Parathyroid adenoma (tissue), 2 donors: Measurements from ENCODE around the gene C20orf141.
A peak's percentile ranks its signal among the peaks of the same experiment; 100 is the strongest.

Source experiments
- H2AFZ ChIP-seq: fragments of 300-600 bp; sonication (generic); one replicate; pipeline ENCODE4 v1.7.0; 2017; ENCODE audit warnings: antibody characterized with exemption, mild to moderate bottlenecking
- H3K27ac ChIP-seq: fragments of 300-600 bp; sonication (generic); one replicate; pipeline ENCODE4 v1.7.0; 2017
- H3K27me3 ChIP-seq: fragments of 300-600 bp; sonication (generic); one replicate; pipeline ENCODE4 v1.7.0; 2017; ENCODE audit warnings: low read length; ENCODE audit not compliant: control insufficient read depth, insufficient read depth
- H3K36me3 ChIP-seq: fragments of 300-600 bp; sonication (generic); one replicate; pipeline ENCODE4 v1.7.0; 2017; ENCODE audit warnings: low read length; ENCODE audit not compliant: control insufficient read depth, insufficient read depth
- H3K4me1 ChIP-seq: fragments of 300-600 bp; sonication (generic); one replicate; pipeline ENCODE4 v1.7.0; 2017; ENCODE audit warnings: control low read depth
- H3K4me2 ChIP-seq: fragments of 300-600 bp; sonication (generic); one replicate; pipeline ENCODE4 v1.7.0; 2017; ENCODE audit warnings: low read length
- H3K4me3 ChIP-seq: fragments of 300-600 bp; sonication (generic); one replicate; pipeline ENCODE4 v1.7.0; 2017; ENCODE audit warnings: low read depth, low read length
- H3K79me2 ChIP-seq: fragments of 300-600 bp; sonication (generic); one replicate; pipeline ENCODE4 v1.7.0; 2017; ENCODE audit warnings: control low read depth
- H3K9ac ChIP-seq: fragments of 300-600 bp; sonication (generic); one replicate; pipeline ENCODE4 v1.7.0; 2017; ENCODE audit warnings: mild to moderate bottlenecking
- H3K9me3 ChIP-seq: fragments of 300-600 bp; sonication (generic); one replicate; pipeline ENCODE4 v1.7.0; 2017; ENCODE audit warnings: low read length; ENCODE audit not compliant: control insufficient read depth
- TF ChIP-seq, protein P1 (sequence below): fragments of 300-600 bp; sonication (generic); IDR thresholded peaks from one replicate; pipeline ENCODE4 v1.7.0; 2017; ENCODE audit warnings: antibody characterized with exemption, mild to moderate bottlenecking
- donor health status: primary hyperparathyroidism.

The C20orf141 gene

GRCh38 chr20:2840967-2841531, 26.3 kb downstream of the C20orf141 start:
- H3K79me2 ChIP-seq: peaks cover 6% of the 10 kb centered on the region
- peak overlapping the region; percentile 64 for H3K4me3 ChIP-seq
- TF ChIP-seq, protein P1, sequence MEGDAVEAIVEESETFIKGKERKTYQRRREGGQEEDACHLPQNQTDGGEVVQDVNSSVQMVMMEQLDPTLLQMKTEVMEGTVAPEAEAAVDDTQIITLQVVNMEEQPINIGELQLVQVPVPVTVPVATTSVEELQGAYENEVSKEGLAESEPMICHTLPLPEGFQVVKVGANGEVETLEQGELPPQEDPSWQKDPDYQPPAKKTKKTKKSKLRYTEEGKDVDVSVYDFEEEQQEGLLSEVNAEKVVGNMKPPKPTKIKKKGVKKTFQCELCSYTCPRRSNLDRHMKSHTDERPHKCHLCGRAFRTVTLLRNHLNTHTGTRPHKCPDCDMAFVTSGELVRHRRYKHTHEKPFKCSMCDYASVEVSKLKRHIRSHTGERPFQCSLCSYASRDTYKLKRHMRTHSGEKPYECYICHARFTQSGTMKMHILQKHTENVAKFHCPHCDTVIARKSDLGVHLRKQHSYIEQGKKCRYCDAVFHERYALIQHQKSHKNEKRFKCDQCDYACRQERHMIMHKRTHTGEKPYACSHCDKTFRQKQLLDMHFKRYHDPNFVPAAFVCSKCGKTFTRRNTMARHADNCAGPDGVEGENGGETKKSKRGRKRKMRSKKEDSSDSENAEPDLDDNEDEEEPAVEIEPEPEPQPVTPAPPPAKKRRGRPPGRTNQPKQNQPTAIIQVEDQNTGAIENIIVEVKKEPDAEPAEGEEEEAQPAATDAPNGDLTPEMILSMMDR: no peak
- peaks cover 5% of the 10 kb centered on the region for H3K4me1 ChIP-seq
- no peaks in the 10 kb centered on the region for H3K36me3 ChIP-seq
- H3K9ac ChIP-seq: peak overlapping the region; percentile 64
- H3K4me2 ChIP-seq: peak overlapping the region; percentile 99
- peak overlapping the region; percentile 88 for H3K27ac ChIP-seq
- H3K27me3 ChIP-seq: no peaks in the 10 kb centered on the region
- peak overlapping the region; percentile 100 for H2AFZ ChIP-seq
- H3K9me3 ChIP-seq: no peaks in the 10 kb centered on the region

GRCh38 chr20:2845607-2846006, 30.8 kb downstream of the C20orf141 start:
- Histone ChIP-seq H3K27ac (no peak overlapping the region), H3K9me3 (no peaks in the 10 kb centered on the region), H3K36me3 (no peaks in the 10 kb centered on the region)

DNA sequence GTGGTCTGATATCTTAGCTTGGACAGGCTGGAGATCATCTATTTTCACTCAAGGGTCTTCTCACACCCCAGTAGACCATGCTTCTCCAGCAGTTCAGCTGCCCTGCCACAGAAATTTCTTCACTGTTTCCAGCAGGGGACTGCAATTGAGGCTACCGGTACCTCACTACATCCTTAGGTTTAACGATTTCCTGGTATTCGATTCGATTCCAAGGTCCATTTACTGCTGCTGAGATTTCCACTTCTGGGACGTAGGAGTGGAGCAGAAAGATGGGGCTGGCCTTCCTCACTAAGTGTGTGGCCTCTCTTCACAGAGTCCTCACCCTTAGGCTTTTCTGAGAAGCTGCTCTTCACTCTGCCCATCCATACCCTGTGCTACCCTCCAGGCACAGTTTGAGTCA, 31.9 kb downstream of the C20orf141 start:
- TF ChIP-seq, protein P1: no peak
- peaks cover 6% of the 10 kb centered on the region for H3K79me2 ChIP-seq
- no peaks in the 10 kb centered on the region for H3K27me3 ChIP-seq
- no peak overlapping the region for H3K9ac ChIP-seq
- H3K4me1 ChIP-seq: no peaks in the 10 kb centered on the region
- no peak overlapping the region for H2AFZ ChIP-seq
- no peaks in the 10 kb centered on the region for H3K9me3 ChIP-seq
- no peak overlapping the region for H3K27ac ChIP-seq
- no peaks in the 10 kb centered on the region for H3K36me3 ChIP-seq
- no peak overlapping the region for H3K4me2 ChIP-seq
- no peak overlapping the region for H3K4me3 ChIP-seq

More at GRCh38 chr20:2845607-2846006, 30.8 kb downstream of the C20orf141 start:
- Histone ChIP-seq H3K4me1 (peaks cover 3% of the 10 kb centered on the region), H3K4me3 (no peak overlapping the region), H3K4me2 (no peak overlapping the region), H2AFZ (no peak overlapping the region), H3K9ac (no peak overlapping the region), H3K27me3 (no peaks in the 10 kb centered on the region), H3K79me2 (peaks cover 6% of the 10 kb centered on the region)
- TF ChIP-seq, protein P1: no peak

GRCh38 chr20:2847802-2848201, 33.0 kb downstream of the C20orf141 start:
- Histone ChIP-seq H3K27me3 (no peaks in the 10 kb centered on the region), H2AFZ (no peak overlapping the region), H3K27ac (no peak overlapping the region), H3K9ac (no peak overlapping the region), H3K4me3 (no peak overlapping the region), H3K79me2 (peaks cover 8% of the 10 kb centered on the region), H3K36me3 (no peaks in the 10 kb centered on the region), H3K4me2 (no peak overlapping the region), H3K9me3 (no peaks in the 10 kb centered on the region), H3K4me1 (no peaks in the 10 kb centered on the region)
- TF ChIP-seq, protein P1: no peak

- H3K9me3 ChIP-seq: no peaks in the 10 kb centered on the region
- no peak overlapping the region for H3K27ac ChIP-seq
- H3K36me3 ChIP-seq: no peaks in the 10 kb centered on the region
- H3K4me2 ChIP-seq: no peak overlapping the region
- no peaks in the 10 kb centered on the region for H3K27me3 ChIP-seq
- TF ChIP-seq, protein P1: no peak
- H3K79me2 ChIP-seq: peaks cover 8% of the 10 kb centered on the region
- H3K4me1 ChIP-seq: no peaks in the 10 kb centered on the region
- no peak overlapping the region for H3K9ac ChIP-seq
- no peak overlapping the region for H3K4me3 ChIP-seq
- H2AFZ ChIP-seq: no peak overlapping the region
Observed at GRCh38 chr20:2849529-2849928, 34.7 kb downstream of the C20orf141 start.
